NCI-H2029 treated with DMSO at 0.1 percent for 48 hours (cell line): ENCODE results near the gene KRTAP1-4.
"Not testable (repeated sequence)": the region's sequence is repeated elsewhere in the genome, so short reads cannot be mapped to it uniquely, and the experiment has no call there.

Experiments
- DNase-seq: peaks from one replicate; lab custom pipeline; 2025; lab: John Stamatoyannopoulos, UW

The KRTAP1-4 gene

GRCh38 chr17:41003926-41004325, 26.1 kb downstream of the KRTAP1-4 start:
- no peak for DNase-seq

DNA sequence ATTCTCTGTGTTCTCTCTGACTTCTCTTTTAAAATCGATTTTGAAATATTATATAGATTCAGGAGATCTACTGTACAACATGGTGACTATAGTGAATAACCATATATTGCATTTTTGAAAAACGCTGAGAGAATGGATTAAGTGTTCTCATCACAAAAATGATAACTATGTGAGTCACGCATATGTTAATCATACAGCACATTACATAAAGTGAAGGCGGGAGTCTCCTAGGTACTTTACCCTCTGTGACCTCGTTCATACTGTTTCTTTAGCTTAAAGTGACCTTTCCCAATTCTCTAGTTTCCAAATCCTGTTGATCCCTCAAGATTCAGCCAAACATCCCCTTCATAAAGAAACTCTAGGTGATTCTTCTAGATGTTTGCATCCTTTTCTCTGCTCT, 27.2 kb downstream of the KRTAP1-4 start:
- DNase-seq: no peak

DNA sequence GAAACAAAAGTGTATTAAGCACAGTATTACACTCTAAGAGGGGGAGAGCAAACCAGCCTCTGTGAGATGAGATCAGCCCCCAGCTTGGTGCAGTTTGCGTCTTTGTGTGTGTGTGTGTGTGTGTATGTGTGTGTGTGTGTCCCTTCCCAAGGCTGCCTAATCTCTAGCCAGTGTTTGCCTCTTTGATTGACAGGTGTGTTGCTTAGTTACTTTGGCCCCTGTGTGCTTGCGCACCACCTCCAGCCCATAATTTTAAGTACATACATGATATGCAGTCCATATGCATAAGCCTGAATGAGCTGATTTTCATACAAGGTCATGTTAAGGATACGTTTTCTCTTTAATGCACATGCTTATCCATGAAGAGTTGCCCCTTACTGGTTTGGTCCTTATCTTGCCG, 28.2 kb downstream of the KRTAP1-4 start:
- DNase-seq: no peak

DNA sequence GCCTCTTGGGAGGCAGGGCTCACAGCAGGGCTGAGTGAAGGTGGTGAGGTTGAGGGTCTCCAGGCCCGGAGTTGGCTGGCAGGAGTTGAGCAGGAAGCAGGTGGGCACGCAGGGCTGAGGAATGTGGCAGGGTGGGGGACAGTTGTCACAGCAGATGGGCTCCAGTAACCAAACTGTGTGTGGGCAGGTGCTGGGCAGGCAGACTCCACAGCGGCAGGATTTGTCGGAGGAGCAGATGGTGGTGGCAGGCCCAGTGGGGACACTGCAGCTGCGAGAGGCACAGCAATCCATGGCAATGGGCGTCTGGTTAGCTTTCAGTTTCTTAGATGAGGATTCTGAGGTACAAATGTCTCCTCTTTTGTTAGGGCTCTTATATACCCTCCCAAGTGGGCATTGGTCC, 30.4 kb downstream of the KRTAP1-4 start, which contains the start of gene KRTAP3-2:
Gene KRTAP3-2, minus strand, starts transcription at position 344 of the 400 bp plus-strand sequence. Its CDS starts 53 bp downstream, at position 291.
- not testable (repeated sequence) for DNase-seq

DNA sequence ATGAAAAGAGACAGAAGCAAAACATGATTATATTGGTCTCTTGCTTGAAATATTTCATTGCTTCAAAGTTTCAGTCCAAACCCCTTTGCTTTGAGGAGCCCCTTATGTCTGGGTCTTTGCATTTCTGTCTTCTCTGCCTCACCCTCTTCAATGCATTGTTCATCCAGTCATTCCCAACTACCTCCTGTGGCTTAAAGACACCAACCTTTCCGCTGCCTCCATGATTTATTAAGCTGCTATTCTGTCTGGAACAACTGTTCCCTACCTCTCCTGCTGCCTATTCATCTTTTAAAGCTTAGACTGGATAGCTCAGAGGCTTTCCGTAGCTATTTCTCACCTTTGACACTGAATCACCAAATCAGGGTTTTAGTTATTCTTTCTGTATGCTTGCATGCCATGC, 32.6 kb downstream of the KRTAP1-4 start:
- DNase-seq: no peak

GRCh38 chr17:40996829-40997228, 33.2 kb downstream of the KRTAP1-4 start:
- no peak for DNase-seq

GRCh38 chr17:40995116-40995515, 34.9 kb downstream of the KRTAP1-4 start:
- no peak for DNase-seq

DNA sequence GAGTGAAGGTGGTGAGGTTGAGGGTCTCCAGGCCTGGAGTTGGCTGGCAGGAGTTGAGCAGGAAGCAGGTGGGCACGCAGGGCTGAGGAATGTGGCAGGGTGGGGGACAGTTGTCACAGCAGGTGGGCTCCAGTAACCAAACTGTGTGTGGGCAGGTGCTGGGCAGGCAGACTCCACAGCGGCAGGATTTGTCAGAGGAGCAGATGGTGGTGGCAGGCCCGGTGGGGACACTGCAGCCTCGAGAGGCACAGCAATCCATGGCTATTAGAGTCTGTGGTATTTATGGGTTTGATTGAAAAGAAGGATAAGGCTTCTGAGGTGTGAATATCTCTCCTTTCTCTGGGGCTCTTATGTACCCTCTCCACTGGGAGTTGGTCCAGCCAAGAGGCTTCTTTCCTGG, 36.2 kb downstream of the KRTAP1-4 start, which contains the start of gene KRTAP3-3:
Gene KRTAP3-3, minus strand, starts transcription at position 326 of the 400 bp plus-strand sequence. Its CDS starts 67 bp downstream, at position 259.
- DNase-seq: no peak

DNA sequence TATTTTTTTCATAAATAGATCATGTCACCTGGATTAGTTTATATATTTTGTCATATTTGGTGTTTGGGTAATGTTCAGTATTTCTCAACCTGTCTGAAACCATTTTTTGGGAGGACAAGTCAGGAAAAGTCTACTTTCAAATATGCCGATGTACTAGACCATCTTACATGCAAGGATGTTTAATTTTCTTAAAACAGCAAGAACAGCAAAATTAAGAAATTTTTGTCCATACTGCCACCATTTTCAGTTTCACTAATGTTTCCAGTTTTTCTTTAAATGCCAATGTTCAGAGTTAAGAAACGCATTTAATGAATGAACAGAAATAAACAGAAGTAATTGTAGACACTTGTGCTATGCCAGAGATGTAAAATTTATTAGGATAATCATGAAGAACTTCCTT, 36.9 kb downstream of the KRTAP1-4 start:
- DNase-seq: no peak

DNA sequence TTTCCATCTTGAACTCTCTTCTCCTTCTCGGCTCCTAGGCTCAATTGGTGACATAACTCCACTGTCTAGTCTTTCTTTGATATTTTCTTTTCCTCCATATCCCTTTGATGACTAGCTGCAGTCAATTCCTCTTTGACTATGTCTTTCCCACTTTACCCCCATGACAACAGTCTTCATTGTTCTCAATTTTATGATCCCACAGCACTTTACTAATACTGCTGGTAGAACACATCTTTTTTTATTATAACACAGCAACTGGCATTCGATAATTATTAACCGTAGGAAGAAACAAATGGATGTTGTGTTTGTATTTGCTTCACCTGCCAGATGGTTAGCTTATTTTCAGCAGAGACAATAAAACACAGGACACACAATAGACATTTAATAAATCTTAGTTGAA, 37.3 kb downstream of the KRTAP1-4 start:
- DNase-seq: no peak

DNA sequence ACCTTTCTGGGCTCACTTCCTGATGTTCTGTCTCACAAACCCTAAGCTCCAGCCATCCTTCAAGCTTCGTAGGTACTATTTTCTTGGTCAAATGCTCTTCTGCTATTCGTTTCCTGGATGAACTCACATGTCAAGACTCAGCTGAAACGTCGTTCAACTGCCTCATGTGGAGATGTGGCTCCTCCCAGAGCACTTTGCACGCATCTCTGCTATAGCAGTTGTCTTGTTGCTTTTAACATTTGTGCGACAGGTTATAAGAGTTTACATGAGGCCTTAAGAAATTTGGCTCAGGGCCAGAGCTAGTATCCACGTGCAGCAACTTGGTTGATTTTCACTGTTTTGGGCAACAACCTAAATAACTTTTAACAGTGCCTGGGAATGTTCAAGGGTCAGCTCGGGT, 43.1 kb downstream of the KRTAP1-4 start:
- no peak for DNase-seq

- DNase-seq: no peak
These were observed 45.8 kb downstream of the KRTAP1-4 start, which contains the start of gene KRT40 for GRCh38 chr17:40984226-40984625. TSS of gene KRT40 (minus strand) at chr17:40984326. CDS start at chr17:40984273, 53 bp downstream.

- no peak for DNase-seq
These were observed 48.9 kb downstream of the KRTAP1-4 start for GRCh38 chr17:40981115-40981514.

GRCh38 chr17:40980596-40980995, 49.4 kb downstream of the KRTAP1-4 start:
- DNase-seq: no peak

- no peak for DNase-seq
These were observed 49.9 kb downstream of the KRTAP1-4 start for GRCh38 chr17:40980117-40980516.
